Embryonic facial prominence (tissue), 1 donor: ENCODE data around the gene TFAP2A.

Experiments used
- DNase-seq: peaks from one replicate; pipeline ENCODE4 v3.0.0-alpha.2; 2016; ENCODE audit errors: extremely low spot score

The TFAP2A gene

GRCh38 chr6:10412461-10413261 lies 2.2 kb downstream of the TFAP2A start:
- no peak for DNase-seq

DNA sequence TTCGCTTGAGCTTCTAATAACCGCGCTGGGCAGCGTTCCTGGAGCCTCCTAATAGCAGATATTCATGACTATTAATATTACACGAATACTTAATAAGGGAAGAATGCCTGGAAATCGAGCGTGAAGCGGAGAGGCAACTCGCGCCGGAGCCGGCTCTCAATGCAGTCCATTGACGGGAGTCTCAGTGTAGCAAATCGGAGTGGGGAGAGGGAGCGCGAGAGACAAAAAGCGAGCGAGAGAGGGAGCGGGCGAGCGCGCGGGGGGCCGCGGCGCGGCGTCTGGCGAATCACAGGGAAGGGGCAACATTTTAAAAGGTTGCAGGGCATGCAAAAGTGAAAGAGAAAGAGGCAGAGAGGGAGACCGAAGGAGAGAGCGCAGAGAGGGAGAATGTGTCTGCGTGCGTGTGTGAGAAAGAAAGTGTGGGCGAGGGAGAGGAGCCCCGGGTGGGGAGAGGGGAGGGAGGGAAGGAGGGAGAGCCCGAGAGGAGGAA lies 2.9 kb downstream of the TFAP2A start:
- peak; percentile 75 for DNase-seq

- DNase-seq: no peak
These were observed 3.5 kb downstream of the TFAP2A start for GRCh38 chr6:10411131-10411970.

DNA sequence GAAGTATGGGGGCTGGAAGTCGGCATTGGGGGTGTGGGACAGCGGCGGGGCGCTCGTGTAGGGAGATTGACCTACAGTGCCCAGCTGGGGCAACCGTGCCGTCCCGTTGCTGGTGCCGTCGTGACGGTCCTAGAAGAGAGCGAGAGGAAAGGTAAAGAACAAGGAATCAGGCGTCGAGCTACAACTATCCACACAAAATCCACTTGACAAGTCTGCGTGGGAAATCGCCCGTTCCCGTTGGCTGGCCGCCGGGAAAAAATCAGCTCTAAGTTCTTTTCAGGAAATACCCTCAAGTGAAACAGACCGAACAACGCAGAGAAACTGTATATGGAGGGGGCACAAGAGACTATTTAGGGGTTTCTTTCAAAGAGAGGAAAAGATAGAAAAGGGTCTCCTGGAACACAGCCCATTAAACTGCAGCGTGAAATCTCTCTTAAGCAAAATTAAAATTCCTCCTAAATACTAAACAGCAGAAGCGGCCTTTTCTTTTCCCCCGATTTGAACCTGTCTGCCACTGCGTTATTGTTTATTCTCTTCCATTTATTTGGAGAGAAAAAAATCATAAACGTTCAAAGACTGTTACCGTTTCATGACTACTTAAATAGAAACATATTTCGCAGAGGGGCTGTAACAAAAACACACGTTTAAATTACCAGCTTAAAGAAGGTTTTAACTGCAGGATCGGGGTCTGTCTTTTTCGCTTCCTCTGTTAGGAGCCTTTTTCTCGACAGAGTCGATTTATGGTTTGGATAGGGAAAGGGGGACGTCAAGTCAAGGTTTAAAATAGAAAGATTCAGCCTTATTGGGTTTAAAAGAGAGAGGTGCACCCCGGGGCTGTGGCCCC lies 4.4 kb downstream of the TFAP2A start:
- no peak for DNase-seq

DNA sequence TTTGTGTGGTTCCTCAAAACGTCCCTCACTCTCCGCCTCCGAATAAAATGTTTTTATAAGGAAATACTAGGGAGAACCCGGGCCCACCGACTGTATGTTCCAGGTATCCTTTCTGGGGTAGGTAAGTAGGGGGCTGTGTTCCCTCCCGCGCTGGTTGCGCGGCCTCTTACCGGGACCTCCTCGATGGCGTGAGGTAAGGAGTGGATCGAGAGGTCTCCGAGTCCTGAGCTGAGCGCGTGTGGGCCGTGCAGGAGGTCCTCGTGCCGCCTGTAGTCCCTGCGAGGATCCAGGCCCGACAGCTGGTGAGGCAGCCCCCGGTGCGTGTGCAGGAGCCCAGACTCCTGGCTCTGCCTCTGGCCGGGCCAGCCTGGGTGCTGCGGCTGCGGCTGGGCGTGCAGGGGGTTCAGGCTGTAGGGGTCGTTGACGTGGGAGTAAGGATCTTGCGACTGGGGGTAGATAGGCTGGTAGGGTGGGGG lies 5.1 kb downstream of the TFAP2A start:
- DNase-seq: no peak

DNA sequence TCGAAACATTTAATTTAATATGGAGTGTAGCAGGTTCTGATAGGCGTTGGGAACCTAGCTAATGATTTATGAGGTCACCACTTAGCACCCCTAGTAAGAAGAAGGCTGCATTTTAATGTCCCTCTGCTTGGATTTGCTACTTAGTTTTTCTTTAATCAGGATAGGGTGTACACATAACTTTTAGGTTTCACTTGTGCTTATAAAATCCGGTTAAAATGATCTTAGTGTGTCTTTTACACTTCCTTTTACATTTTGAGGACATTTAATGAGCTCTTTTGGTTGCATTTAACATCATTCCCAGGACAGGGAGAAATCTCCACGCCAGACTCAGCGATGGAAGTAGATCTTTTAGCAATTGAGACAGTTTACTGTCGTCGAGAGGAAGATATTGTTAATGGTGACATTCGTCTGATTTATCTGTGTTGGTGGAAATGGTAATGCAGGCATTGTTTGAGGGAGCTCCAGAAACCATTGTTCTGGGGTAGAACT lies 5.6 kb downstream of the TFAP2A start:
- DNase-seq: no peak

- DNase-seq: no peak
These were observed 6.4 kb downstream of the TFAP2A start for GRCh38 chr6:10408457-10408856.

DNA sequence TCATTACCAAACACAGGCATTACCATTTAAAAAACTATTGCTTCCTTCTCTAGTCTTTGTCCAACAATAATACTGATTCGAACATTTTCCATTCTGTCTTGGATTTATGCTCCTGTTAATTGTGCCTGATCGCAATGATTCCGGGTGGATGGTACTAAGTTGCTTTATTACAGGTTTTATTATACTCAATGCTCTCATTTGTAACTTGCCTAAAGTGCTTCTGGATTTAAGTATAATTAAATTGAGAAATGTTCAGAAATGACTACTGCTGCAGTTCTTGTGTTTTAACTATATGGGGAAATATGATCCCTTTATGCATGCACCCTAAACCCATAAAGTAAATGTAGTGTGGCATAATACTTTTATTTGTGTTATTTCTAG lies 7.2 kb downstream of the TFAP2A start:
- DNase-seq: no peak

DNA sequence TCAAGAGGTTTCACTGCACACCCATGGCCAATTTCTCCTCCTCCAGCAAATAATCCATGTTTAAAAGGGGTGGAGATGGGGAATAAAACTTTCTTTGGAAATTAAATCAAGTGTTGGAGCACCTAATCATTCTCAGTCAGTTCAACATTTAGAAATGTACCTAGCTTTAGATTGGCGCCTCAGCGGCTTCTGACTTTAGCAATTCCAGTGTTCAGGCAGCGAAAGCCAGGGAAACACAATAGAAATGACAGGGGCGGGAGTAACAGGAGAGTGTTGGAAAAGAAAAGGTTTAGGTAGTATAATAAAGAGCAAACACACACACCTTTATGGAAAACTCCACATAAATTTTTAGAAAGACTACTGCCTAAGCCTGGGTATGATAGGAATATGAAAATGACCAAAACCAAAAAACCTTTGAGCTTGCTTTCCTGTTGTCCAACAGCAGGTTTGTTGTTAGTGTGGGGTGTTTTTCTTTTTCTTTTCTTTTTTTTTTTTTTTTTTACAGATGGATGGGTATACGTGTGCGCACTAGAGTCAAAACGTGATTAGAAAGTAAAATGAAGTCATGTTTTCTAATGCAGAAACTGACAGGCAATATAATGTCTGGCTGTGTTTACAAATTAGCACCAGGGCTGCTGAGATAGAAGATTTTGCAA lies 7.7 kb downstream of the TFAP2A start:
- no peak for DNase-seq

DNA sequence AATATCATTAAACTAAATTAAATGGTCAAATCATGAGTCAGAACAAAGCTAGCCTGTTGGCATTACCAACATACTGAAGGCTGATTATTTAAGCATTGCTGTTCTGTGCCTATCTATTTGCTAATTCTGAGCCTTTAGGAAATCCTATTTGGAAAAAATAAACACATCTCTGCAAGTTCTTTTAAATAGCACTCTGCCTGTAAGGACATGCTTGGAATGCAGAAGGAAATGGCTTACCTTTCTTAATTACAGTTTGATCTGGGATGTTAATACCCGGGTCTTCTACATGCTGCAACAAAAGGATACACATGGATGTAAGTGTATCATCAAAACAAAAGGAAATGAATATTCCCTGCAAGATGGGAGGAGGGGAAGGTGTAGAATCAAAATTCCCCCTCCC lies 8.3 kb downstream of the TFAP2A start:
- no peak for DNase-seq

DNA sequence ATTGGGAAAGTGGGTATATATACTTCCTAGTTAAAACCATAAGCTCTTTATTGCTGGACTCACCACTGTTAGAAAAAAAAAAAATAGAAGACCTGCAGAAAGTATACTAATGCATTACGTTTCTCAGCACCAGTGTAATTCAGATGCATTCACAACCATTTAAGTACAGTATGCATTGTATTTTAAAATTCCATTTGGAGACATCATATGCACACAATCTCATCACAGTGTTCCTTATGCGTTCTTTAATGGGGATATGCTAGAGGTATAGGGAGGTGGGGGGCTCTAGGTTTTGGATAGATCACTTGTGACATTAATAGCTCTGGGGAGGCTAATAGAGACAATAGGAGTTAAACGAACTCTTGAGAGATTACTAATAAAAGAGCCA lies 9.4 kb downstream of the TFAP2A start:
- DNase-seq: no peak

DNA sequence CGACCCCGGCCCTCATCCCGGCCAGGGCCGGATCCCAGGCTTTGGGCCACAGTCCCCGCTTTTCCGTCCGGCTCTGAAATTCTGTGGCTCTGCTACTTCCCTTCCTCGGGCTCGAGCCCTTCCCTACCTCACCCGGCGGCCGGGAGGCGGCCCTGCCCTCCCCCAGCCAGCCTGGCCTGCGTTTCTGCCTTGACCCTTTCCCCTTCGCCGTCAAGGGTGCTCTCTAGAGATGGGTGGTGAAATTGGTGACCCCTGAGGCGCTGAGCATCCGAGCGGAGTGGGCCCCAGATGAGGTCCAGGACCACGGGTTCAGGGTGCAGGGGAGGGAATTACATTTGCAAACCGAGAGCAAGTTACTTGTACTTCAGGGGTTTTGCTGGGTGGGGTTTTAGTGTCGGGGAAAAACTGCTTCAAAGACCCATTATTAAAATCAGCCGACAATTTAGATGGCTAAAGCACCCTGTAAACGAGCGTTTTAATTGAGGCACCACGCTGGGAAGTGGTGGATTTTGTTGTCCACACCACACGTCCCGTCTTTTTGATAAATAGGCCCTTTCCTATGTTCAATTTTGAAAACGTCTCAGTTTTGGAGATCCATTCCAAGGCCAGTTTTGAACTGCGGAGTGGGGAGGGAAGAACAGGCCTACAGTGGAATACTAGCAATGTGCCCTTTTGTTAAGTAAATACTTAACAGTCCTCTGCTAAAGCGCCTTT lies 9.9 kb downstream of the TFAP2A start:
- no peak for DNase-seq

- DNase-seq: peak; percentile 92
These were observed 10.6 kb downstream of the TFAP2A start for GRCh38 chr6:10404107-10404798.

DNA sequence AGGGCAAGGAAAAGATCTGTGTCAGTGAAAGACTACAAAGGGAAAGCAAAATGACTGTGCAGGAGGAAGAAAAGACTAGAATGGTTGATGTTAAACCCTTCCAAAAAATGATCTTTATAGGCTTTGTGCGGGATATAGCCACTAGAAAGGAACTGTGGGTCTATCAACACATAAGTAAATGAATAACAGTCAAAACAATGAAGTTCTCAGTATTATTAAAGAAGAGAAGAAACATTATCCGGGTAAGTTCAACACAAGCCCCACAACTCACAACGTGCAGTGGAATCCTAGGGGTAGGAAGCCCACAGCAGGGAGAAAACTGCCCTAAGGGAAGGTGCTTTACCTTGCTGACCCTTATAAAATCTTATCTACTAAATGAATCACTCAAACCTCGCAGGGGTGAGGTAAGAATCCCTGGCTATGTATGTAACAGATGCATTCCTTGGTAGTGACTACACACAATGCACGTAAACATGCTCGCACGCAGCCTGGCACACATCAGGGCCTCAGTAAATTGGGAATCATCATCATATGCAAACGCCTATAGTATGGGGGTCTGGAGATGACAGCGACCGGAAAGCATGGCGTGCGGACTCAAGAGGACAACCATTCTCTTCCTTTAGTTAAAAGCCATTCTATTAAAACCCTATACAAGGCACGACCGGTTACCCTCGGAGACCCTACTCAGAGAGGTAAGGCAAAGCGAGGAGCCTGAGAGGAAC lies 11.3 kb downstream of the TFAP2A start:
- DNase-seq: no peak

- DNase-seq: no peak
These were observed 12.1 kb downstream of the TFAP2A start for GRCh38 chr6:10402648-10403311.

GRCh38 chr6:10401632-10402223 lies 13.1 kb downstream of the TFAP2A start:
- DNase-seq: no peak

DNA sequence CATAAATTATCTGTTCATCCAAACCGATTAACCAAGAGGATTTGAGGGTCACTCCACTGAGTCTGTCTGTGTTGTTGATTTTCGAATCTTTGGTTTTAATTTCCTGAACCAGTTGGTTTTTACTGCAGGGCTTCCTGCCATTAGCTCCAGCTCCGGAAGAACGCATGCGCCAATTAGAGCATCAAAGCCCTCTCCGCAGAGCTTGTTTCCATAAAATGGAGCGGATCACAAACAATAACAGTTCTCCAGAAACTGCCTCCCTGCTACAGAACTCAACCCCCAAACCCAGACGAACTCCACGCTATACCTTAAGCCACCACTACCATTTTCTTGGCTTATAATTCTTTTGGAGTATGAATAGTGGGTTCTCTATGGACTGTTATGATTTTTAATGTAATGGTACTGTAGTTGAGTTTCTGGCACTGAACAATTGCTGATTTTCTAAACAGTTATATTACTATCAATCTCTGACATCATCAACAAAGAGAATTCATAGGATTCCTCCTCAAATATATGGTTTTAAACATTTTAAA lies 13.8 kb downstream of the TFAP2A start:
- no peak for DNase-seq

- no peak for DNase-seq
These were observed 14.5 kb downstream of the TFAP2A start for GRCh38 chr6:10400330-10400729.
